ENCODE measurements around the gene RAB40C. TPM values are rescaled to one million over a fixed set of nuclear protein-coding genes. Genes with fewer than 3 reads are reported as not detected.
A peak's percentile ranks its signal among the peaks of the same experiment; 100 is the strongest.

RAB40C gene
- total RNA-seq, 6 experiments from 2014 or later = 10.0 to 14.1 (median 12.0) TPM

DNA sequence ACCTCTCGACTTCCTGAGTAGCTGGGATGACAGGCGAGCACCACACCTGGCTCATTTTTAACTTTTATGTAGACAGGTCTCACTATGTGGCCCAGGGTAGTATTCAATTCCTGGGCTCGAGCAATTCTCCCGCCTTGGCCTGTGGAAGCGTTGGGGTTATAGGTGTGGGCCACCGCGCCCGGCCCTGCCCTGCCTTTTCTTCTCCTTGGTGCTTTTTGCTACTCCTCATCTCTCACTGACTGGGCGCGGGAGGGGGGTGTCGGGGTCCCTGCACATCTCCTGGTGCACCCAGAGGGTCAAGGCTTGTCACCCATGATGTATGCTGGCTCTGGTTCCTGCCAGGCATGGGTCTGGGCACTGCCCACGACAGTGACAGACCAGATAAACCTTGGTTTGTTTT lies 54.7 kb downstream of the RAB40C start:
- no peak for DNase-seq
- H3K27ac ChIP-seq = peak overlapping the region in 1 of 3 donors; percentile 22
- WGBS (ENCODE audit: insufficient coverage, low coverage, low lambda C conversion rate, missing lambda C conversion rate) = 79% methylated on average over 5 of the region's 12 CpGs
- no peaks in the 10 kb centered on the region for H3K9me3 ChIP-seq
- H3K4me1 ChIP-seq = peaks cover 0 to 50% (median 14%) of the 10 kb centered on the region in 4 donors
- H3K36me3 ChIP-seq = no peaks in the 10 kb centered on the region
- H3K4me3 ChIP-seq = no peak overlapping the region
- ATAC-seq = no peak
- intact Hi-C loops (cut with DNase I) = no loop called here
- H3K27me3 ChIP-seq = no peaks in the 10 kb centered on the region
- TF ChIP-seq, protein P1, sequence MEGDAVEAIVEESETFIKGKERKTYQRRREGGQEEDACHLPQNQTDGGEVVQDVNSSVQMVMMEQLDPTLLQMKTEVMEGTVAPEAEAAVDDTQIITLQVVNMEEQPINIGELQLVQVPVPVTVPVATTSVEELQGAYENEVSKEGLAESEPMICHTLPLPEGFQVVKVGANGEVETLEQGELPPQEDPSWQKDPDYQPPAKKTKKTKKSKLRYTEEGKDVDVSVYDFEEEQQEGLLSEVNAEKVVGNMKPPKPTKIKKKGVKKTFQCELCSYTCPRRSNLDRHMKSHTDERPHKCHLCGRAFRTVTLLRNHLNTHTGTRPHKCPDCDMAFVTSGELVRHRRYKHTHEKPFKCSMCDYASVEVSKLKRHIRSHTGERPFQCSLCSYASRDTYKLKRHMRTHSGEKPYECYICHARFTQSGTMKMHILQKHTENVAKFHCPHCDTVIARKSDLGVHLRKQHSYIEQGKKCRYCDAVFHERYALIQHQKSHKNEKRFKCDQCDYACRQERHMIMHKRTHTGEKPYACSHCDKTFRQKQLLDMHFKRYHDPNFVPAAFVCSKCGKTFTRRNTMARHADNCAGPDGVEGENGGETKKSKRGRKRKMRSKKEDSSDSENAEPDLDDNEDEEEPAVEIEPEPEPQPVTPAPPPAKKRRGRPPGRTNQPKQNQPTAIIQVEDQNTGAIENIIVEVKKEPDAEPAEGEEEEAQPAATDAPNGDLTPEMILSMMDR (IDR thresholded peaks at IDR 0.05) = no peak
- TF ChIP-seq POLR2A (IDR thresholded peaks at IDR 0.05) = no peak

- intact Hi-C loops (cut with DNase I) = no loop called here
- TF ChIP-seq, protein P1 (IDR thresholded peaks at IDR 0.05) = no peak
- no peak for TF ChIP-seq POLR2A (IDR thresholded peaks at IDR 0.05)
- DNase-seq (peak; percentile 87 to 94 (median 88)), ATAC-seq (peak; percentile 13 to 41 (median 36))
- WGBS (ENCODE audit: insufficient coverage, low coverage, low lambda C conversion rate, missing lambda C conversion rate) = 21% methylated on average over 10 of the region's 32 CpGs
- no peaks in the 10 kb centered on the region for H3K9me3 ChIP-seq
- H3K4me1 ChIP-seq = peaks cover 0 to 50% (median 17%) of the 10 kb centered on the region in 4 donors
- no peaks in the 10 kb centered on the region for H3K36me3 ChIP-seq
- H3K4me3 ChIP-seq = peak overlapping the region; percentile 9 to 88 (median 72)
- peak overlapping the region in 2 of 3 donors; percentile 86 to 94 for H3K27ac ChIP-seq
- H3K27me3 ChIP-seq = no peaks in the 10 kb centered on the region
These were observed 56.2 kb downstream of the RAB40C start for GRCh38 chr16:645852-646678.

DNA sequence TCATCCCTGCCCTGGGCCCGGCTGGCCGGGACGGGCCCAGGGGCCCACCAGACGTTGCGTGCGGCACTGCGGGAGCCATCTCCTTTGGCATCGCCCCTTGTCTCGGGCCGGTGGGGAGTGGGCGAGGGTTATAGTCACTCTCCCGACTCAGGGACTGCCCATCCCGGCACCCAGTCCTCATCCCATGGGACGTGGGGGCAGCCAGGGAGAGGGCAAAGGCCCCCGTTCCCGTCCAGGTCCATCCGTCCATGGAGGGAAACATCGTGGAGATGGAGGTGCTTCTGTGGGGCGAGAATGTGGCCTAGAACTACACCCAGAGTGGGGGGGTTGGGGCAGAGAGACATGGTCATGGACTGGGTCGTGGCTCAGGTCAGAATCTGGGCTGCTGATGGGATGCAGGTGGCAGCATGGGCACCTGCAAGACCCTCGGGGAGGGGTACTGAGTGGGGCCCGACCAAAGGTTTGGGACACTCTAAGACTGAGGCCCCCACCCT lies 56.9 kb downstream of the RAB40C start:
- no peaks in the 10 kb centered on the region for H3K27me3 ChIP-seq
- H3K36me3 ChIP-seq = no peaks in the 10 kb centered on the region
- H3K9me3 ChIP-seq = no peaks in the 10 kb centered on the region
- peaks cover 0 to 50% (median 17%) of the 10 kb centered on the region in 4 donors for H3K4me1 ChIP-seq
- no peak for DNase-seq
- ATAC-seq = no peak
- intact Hi-C loops (cut with DNase I) = no loop called here
- H3K27ac ChIP-seq = peak overlapping the region in 2 of 3 donors; percentile 86 to 94
- 43% methylated on average over 8 of the region's 22 CpGs for WGBS (ENCODE audit: insufficient coverage, low coverage, low lambda C conversion rate, missing lambda C conversion rate)
- peak overlapping the region in 2 of 3 donors; percentile 72 to 88 for H3K4me3 ChIP-seq
- no peak for TF ChIP-seq POLR2A (IDR thresholded peaks at IDR 0.05)

- intact Hi-C loops (cut with DNase I) = no loop called here
- ATAC-seq (peak; percentile 17 to 46 (median 36)), DNase-seq (peak; percentile 67 to 88 (median 85))
- peak overlapping the region in 2 of 3 donors; percentile 72 to 88 for H3K4me3 ChIP-seq
- 21% methylated on average over 8 of the region's 25 CpGs for WGBS (ENCODE audit: insufficient coverage, low coverage, low lambda C conversion rate, missing lambda C conversion rate)
- peaks cover 0 to 50% (median 17%) of the 10 kb centered on the region in 4 donors for H3K4me1 ChIP-seq
- peak overlapping the region in 2 of 3 donors; percentile 86 to 94 for H3K27ac ChIP-seq
- no peaks in the 10 kb centered on the region for H3K36me3 ChIP-seq
- H3K9me3 ChIP-seq = no peaks in the 10 kb centered on the region
- H3K27me3 ChIP-seq = no peaks in the 10 kb centered on the region
- TF ChIP-seq, protein P1 (IDR thresholded peaks at IDR 0.05) = no peak
- TF ChIP-seq POLR2A (IDR thresholded peaks at IDR 0.05) = peak; percentile 33
These were observed 57.5 kb downstream of the RAB40C start for GRCh38 chr16:647173-647902.
